Uterus (tissue), 2 donors: ENCODE results near the gene LRP1B.

Experiments
- POLR2A ChIP-seq, 2 donors: fragments of 450-650 bp; IDR thresholded peaks; one replicate each; pipeline ENCODE4 v1.6.1; 2016; ENCODE audit warnings: antibody characterized with exemption in 2 of 2, mild to moderate bottlenecking in 1 of 2, moderate library complexity in 1 of 2
- TF ChIP-seq, protein P1 (sequence below), 4 experiments: fragments of 200-600 bp in 2 of 4; fragments of 450-650 bp in 2 of 4; sonication (generic) in 2 of 4; IDR thresholded peaks; one replicate each; pipeline ENCODE4 v1.5.1; 2016 to 2019; ENCODE audit warnings: antibody characterized with exemption in 4 of 4, mild to moderate bottlenecking in 2 of 4, moderate library complexity in 1 of 4

- TF ChIP-seq POLR2A (IDR thresholded peaks at IDR 0.05), result no peak
- TF ChIP-seq, protein P1, sequence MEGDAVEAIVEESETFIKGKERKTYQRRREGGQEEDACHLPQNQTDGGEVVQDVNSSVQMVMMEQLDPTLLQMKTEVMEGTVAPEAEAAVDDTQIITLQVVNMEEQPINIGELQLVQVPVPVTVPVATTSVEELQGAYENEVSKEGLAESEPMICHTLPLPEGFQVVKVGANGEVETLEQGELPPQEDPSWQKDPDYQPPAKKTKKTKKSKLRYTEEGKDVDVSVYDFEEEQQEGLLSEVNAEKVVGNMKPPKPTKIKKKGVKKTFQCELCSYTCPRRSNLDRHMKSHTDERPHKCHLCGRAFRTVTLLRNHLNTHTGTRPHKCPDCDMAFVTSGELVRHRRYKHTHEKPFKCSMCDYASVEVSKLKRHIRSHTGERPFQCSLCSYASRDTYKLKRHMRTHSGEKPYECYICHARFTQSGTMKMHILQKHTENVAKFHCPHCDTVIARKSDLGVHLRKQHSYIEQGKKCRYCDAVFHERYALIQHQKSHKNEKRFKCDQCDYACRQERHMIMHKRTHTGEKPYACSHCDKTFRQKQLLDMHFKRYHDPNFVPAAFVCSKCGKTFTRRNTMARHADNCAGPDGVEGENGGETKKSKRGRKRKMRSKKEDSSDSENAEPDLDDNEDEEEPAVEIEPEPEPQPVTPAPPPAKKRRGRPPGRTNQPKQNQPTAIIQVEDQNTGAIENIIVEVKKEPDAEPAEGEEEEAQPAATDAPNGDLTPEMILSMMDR (IDR thresholded peaks at IDR 0.05), result no peak
These were observed 1693.9 kb downstream of the LRP1B start for GRCh38 chr2:140436936-140437335.
